Endodermal cell (in vitro differentiated cells): ENCODE data around the gene NAA10. TPM values are rescaled to one million over a fixed set of nuclear protein-coding genes. Genes with fewer than 3 reads are reported as not detected.

ENCODE experiments used
- DNase-seq: peaks from one replicate; pipeline ENCODE4 v3.0.0-alpha.2; 2017
- H3K27ac ChIP-seq: 2 replicates; pipeline ENCODE4 v1.5.1; 2013; ENCODE audit warnings: mild to moderate bottlenecking, low read depth, low read length, moderate library complexity
- H3K27me3 ChIP-seq: 2 replicates; pipeline ENCODE4 v1.6.1; 2013; ENCODE audit warnings: mild to moderate bottlenecking, low read length, moderate library complexity; ENCODE audit not compliant: insufficient read depth, control insufficient read depth, poor library complexity, severe bottlenecking
- H3K36me3 ChIP-seq: 2 replicates; pipeline ENCODE4 v1.7.0; 2013; ENCODE audit warnings: mild to moderate bottlenecking, low read length, moderate library complexity; ENCODE audit not compliant: control insufficient read depth, insufficient read depth
- H3K4me1 ChIP-seq: one replicate; pipeline ENCODE4 v1.7.0; 2013; ENCODE audit warnings: low read length; ENCODE audit not compliant: control insufficient read depth, insufficient read depth
- H3K4me3 ChIP-seq: 2 replicates; pipeline ENCODE4 v1.5.1; 2013; ENCODE audit warnings: mild to moderate bottlenecking, low read length, moderate library complexity
- H3K9ac ChIP-seq: 2 replicates; pipeline ENCODE4 v1.6.1; 2013; ENCODE audit warnings: mild to moderate bottlenecking, low read length, moderate library complexity; ENCODE audit not compliant: poor library complexity, severe bottlenecking; ENCODE audit errors: extremely low read depth
- H3K9me3 ChIP-seq: 2 replicates; pipeline ENCODE4 v1.6.1; 2013; ENCODE audit warnings: mild to moderate bottlenecking, low read length, moderate library complexity; ENCODE audit not compliant: control insufficient read depth
- H3K27ac Mint-ChIP-seq: 2 replicates; pipeline ENCODE4 v1.8.0; 2020; ENCODE audit warnings: mixed read lengths
- H3K27me3 Mint-ChIP-seq: 2 replicates; pipeline ENCODE4 v1.8.0; 2021; ENCODE audit warnings: mild to moderate bottlenecking, mixed read lengths; ENCODE audit not compliant: insufficient read depth
- H3K36me3 Mint-ChIP-seq: 2 replicates; pipeline ENCODE4 v1.8.0; 2020; ENCODE audit warnings: low read depth, mixed read lengths
- H3K4me1 Mint-ChIP-seq: 2 replicates; pipeline ENCODE4 v1.8.0; 2020; ENCODE audit warnings: mixed read lengths
- H3K4me3 Mint-ChIP-seq: 2 replicates; pipeline ENCODE4 v1.8.0; 2020; ENCODE audit warnings: mild to moderate bottlenecking, moderate library complexity, mixed read lengths
- H3K9me3 Mint-ChIP-seq: 2 replicates; pipeline ENCODE4 v1.8.0; 2020; ENCODE audit warnings: mild to moderate bottlenecking, mixed read lengths
- CTCF ChIP-seq: fragments of 200-600 bp; sonication (generic); conservative IDR thresholded peaks from 2 replicates; pipeline ENCODE4 v1.5.0; 2021; ENCODE audit warnings: antibody characterized with exemption, mild to moderate bottlenecking
- WGBS, 2 experiments: methylation state at CpG; one replicate each; pipeline versions ENCODE4 v1.1.5 to v1.1.7; 2013; ENCODE audit warnings: missing lambda C conversion rate in 2 of 2, mixed read lengths in 1 of 2; ENCODE audit not compliant: insufficient coverage in 1 of 2, insufficient read length in 1 of 2; 5-methylcytosine and 5-hydroxymethylcytosine counted together
- total RNA-seq, 2 donors: library from RNA; stranded (reverse); fragmentation: NEBNext Ultra II Directional in 1 of 2; extraction: Animal tissue kit (Norgen Biotek cat#: 25700) in 1 of 2; gene quantifications; 2 replicates in 1 of 2; 3 replicates in 1 of 2; pipeline ENCODE4 v1.2.1, GENCODE V29; 2021

The NAA10 gene
- total RNA-seq, 2 donors from 2014 or later = 91.6 to 99.3 TPM

- Histone ChIP-seq H3K4me3 (no peak overlapping the region), H3K9ac (no peak overlapping the region), H3K9me3 (no peaks in the 10 kb centered on the region), H3K27ac (no peak overlapping the region), H3K36me3 (no peaks in the 10 kb centered on the region), H3K4me1 (no peaks in the 10 kb centered on the region), H3K27me3 (no peaks in the 10 kb centered on the region)
- Mint-ChIP-seq H3K27ac (no peak overlapping the region), H3K4me1 (no peaks in the 10 kb centered on the region), H3K9me3 (peaks cover 58% of the 10 kb centered on the region), H3K27me3 (no peaks in the 10 kb centered on the region), H3K4me3 (no peak overlapping the region), H3K36me3 (peaks cover 10% of the 10 kb centered on the region)
- WGBS, 2 experiments = 89 to 100% methylated on average over 8 to 24 of the region's 25 CpGs
- DNase-seq = no peak
- TF ChIP-seq CTCF = no peak
These were observed 24.9 kb downstream of the NAA10 start for GRCh38 chrX:153909980-153910360.

- no peak for TF ChIP-seq CTCF
- Histone ChIP-seq H3K4me1 (no peaks in the 10 kb centered on the region), H3K27me3 (no peaks in the 10 kb centered on the region), H3K4me3 (no peak overlapping the region), H3K9me3 (no peaks in the 10 kb centered on the region), H3K36me3 (no peaks in the 10 kb centered on the region), H3K27ac (no peak overlapping the region), H3K9ac (no peak overlapping the region)
- Mint-ChIP-seq H3K27ac (no peak overlapping the region), H3K4me3 (no peak overlapping the region), H3K36me3 (peaks cover 5% of the 10 kb centered on the region), H3K27me3 (no peaks in the 10 kb centered on the region), H3K9me3 (peaks cover 54% of the 10 kb centered on the region), H3K4me1 (no peaks in the 10 kb centered on the region)
- peak; percentile 81 for DNase-seq
- 85% methylated on average over 34 of the region's 37 CpGs; no CpG with 5 or more reads in 1 of the 2 experiments for WGBS, 2 experiments
These were observed 25.5 kb downstream of the NAA10 start for GRCh38 chrX:153909024-153909979.

- Mint-ChIP-seq H3K27ac (no peak overlapping the region), H3K4me3 (no peak overlapping the region), H3K27me3 (no peaks in the 10 kb centered on the region), H3K4me1 (peaks cover 5% of the 10 kb centered on the region), H3K9me3 (peaks cover 56% of the 10 kb centered on the region), H3K36me3 (peaks cover 2% of the 10 kb centered on the region)
- no peak overlapping the region for H3K27ac ChIP-seq
- no peaks in the 10 kb centered on the region for H3K27me3 ChIP-seq
- peak; percentile 22 for DNase-seq
- H3K4me3 ChIP-seq = no peak overlapping the region
- no peaks in the 10 kb centered on the region for H3K9me3 ChIP-seq
- H3K9ac ChIP-seq = no peak overlapping the region
- no peaks in the 10 kb centered on the region for H3K4me1 ChIP-seq
- H3K36me3 ChIP-seq = no peaks in the 10 kb centered on the region
- no peak for TF ChIP-seq CTCF
- WGBS, 2 experiments = 95 to 98% methylated on average over 6 to 23 of the region's 23 CpGs
These were observed 26.5 kb downstream of the NAA10 start for GRCh38 chrX:153908219-153908860.
